A673 (cell line): ENCODE data around the gene MCM7. TPM values are rescaled to one million over a fixed set of nuclear protein-coding genes. Genes with fewer than 3 reads are reported as not detected.

Experiments
- BruUV-seq: library from RNA; stranded (reverse); fragments of 400-500 nt; replicated peaks from 2 replicates; lab custom pipeline; 2021; lab: Mats Ljungman, UMichigan
- CTCF ChIA-PET: fragments of 300-600 bp; sonication (Branson Sonifier 250); formaldehyde crosslinking; loops from one replicate; lab custom pipeline; 2022; ENCODE audit warnings: antibody characterized with exemption; lab: Charles Lee
- POLR2A ChIA-PET: fragments of 300-600 bp; sonication (Branson Sonifier 250); formaldehyde crosslinking; loops from one replicate; lab custom pipeline; 2022; ENCODE audit warnings: antibody characterized with exemption; ENCODE audit not compliant: low non-redundant PET; lab: Charles Lee
- DNase-seq: peaks from one replicate; pipeline ENCODE4 v3.0.0-alpha.2; 2015; ENCODE audit warnings: low spot score
- H3K27ac ChIP-seq: fragments of 200-600 bp; sonication (generic); 2 replicates; pipeline ENCODE4 v1.5.1; 2016; ENCODE audit warnings: mixed run types, low read depth, mild to moderate bottlenecking, mixed read lengths, antibody characterized with exemption, low read length; ENCODE audit not compliant: poor library complexity, severe bottlenecking
- H3K27me3 ChIP-seq: fragments of 200-600 bp; sonication (generic); replicated peaks from 2 replicates; pipeline ENCODE4 v1.6.1; 2017; ENCODE audit warnings: mixed run types, low read depth, mild to moderate bottlenecking, mixed read lengths, antibody characterized with exemption, low read length; ENCODE audit not compliant: insufficient read depth, poor library complexity
- H3K36me3 ChIP-seq: fragments of 200-600 bp; sonication (generic); 2 replicates; pipeline ENCODE4 v1.6.1; 2016; ENCODE audit warnings: mixed run types, mild to moderate bottlenecking, mixed read lengths, antibody characterized with exemption, low read length; ENCODE audit not compliant: insufficient read depth, poor library complexity, severe bottlenecking
- H3K4me1 ChIP-seq: fragments of 200-600 bp; sonication (generic); 2 replicates; pipeline ENCODE4 v1.6.1; 2017; ENCODE audit warnings: mixed run types, mild to moderate bottlenecking, mixed read lengths, antibody characterized with exemption, low read length; ENCODE audit not compliant: insufficient read depth, poor library complexity, severe bottlenecking
- H3K4me3 ChIP-seq: fragments of 200-600 bp; sonication (generic); 2 replicates; pipeline ENCODE4 v1.5.1; 2016; ENCODE audit warnings: low read depth, mixed run types, mild to moderate bottlenecking, mixed read lengths, low read length; ENCODE audit not compliant: poor library complexity, severe bottlenecking
- H3K9me3 ChIP-seq: fragments of 200-600 bp; sonication (generic); 2 replicates; pipeline ENCODE4 v1.6.1; 2016; ENCODE audit warnings: mixed run types, low read depth, mild to moderate bottlenecking, mixed read lengths, antibody characterized with exemption, low read length; ENCODE audit not compliant: poor library complexity, severe bottlenecking
- EZH2 ChIP-seq: fragments of 200-600 bp; sonication (generic); IDR thresholded peaks from 2 replicates; pipeline ENCODE4 v1.6.1; 2017; ENCODE audit warnings: borderline replicate concordance, low read depth, mild to moderate bottlenecking, mixed read lengths, antibody characterized with exemption, low read length; ENCODE audit not compliant: poor library complexity, severe bottlenecking
- intact Hi-C: fragments of 100-400 bp; cut with micrococcal nuclease; formaldehyde crosslinking; loops from one replicate; pipeline ENCODE4 v1.10.0; 2022; ENCODE audit not compliant: unreplicated experiment
- total RNA-seq: library from RNA; stranded (reverse); gene quantifications from 2 replicates; pipeline ENCODE4 v1.2.3, GENCODE V29; 2021
- TF ChIP-seq, protein P1 (sequence below): fragments of 300-800, 200-600 bp; sonication (generic); conservative IDR thresholded peaks from 2 replicates; pipeline ENCODE4 v1.5.1; 2017; ENCODE audit warnings: low read depth, mild to moderate bottlenecking, antibody characterized with exemption, low read length, moderate library complexity, mixed read lengths

MCM7 gene
- total RNA-seq, 1 experiment from 2014 or later, result 399 TPM

GRCh38 chr7:100095289-100095688, 5.9 kb downstream of the MCM7 start:
- TF ChIP-seq, protein P1, sequence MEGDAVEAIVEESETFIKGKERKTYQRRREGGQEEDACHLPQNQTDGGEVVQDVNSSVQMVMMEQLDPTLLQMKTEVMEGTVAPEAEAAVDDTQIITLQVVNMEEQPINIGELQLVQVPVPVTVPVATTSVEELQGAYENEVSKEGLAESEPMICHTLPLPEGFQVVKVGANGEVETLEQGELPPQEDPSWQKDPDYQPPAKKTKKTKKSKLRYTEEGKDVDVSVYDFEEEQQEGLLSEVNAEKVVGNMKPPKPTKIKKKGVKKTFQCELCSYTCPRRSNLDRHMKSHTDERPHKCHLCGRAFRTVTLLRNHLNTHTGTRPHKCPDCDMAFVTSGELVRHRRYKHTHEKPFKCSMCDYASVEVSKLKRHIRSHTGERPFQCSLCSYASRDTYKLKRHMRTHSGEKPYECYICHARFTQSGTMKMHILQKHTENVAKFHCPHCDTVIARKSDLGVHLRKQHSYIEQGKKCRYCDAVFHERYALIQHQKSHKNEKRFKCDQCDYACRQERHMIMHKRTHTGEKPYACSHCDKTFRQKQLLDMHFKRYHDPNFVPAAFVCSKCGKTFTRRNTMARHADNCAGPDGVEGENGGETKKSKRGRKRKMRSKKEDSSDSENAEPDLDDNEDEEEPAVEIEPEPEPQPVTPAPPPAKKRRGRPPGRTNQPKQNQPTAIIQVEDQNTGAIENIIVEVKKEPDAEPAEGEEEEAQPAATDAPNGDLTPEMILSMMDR, result no peak
- no peak for TF ChIP-seq EZH2
- ChIA-PET POLR2A (no interaction called here), CTCF (interaction anchor here (0.6 kb wide), 1 partner anchor 68 kb away, joined by 3 read pairs; no protein-coding TSS in a partner anchor)
- peaks cover 29% of the 10 kb centered on the region for H3K4me1 ChIP-seq
- BruUV-seq, result no TSS peak
- H3K27me3 ChIP-seq, result no peaks in the 10 kb centered on the region
- peaks cover 98% of the 10 kb centered on the region for H3K36me3 ChIP-seq
- H3K27ac ChIP-seq, result peak overlapping the region; percentile 22
- no peak overlapping the region for H3K4me3 ChIP-seq
- intact Hi-C loops, result no loop called here
- no peaks in the 10 kb centered on the region for H3K9me3 ChIP-seq
- no peak for DNase-seq

- intact Hi-C loops, result no loop called here
- no peak overlapping the region for H3K4me3 ChIP-seq
- TF ChIP-seq, protein P1, result no peak
- no peak for TF ChIP-seq EZH2
- no peaks in the 10 kb centered on the region for H3K27me3 ChIP-seq
- ChIA-PET CTCF (no interaction called here), POLR2A (interaction anchor here (0.7 kb wide), 1 partner anchor 213 kb away, joined by 3 read pairs; no protein-coding TSS in a partner anchor)
- peaks cover 21% of the 10 kb centered on the region for H3K4me1 ChIP-seq
- H3K36me3 ChIP-seq, result peaks cover 90% of the 10 kb centered on the region
- no peaks in the 10 kb centered on the region for H3K9me3 ChIP-seq
- BruUV-seq, result no TSS peak
- H3K27ac ChIP-seq, result peak overlapping the region; percentile 17
- peak; percentile 37 for DNase-seq
These were observed 7.2 kb downstream of the MCM7 start for GRCh38 chr7:100093925-100094486.

DNA sequence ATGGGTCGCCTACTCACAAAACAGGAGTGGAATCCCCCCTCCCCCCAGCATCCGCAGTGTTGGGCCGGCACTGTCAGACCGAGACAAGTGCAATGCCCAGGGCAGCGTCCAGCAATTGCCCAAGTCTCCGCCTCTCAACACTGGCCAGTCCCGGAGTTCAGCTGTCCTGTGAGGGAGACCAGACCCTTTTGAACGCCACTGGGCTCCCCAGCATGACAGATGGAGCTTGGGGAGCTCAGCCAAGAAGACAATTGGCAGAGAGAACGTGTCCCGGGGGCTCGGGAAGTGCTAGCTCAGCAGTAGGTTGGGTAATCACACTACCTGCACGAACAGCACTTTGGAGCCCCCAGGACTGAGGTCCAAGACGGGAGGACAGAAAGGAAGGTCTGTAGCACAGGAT, 7.7 kb downstream of the MCM7 start:
- BruUV-seq, result no TSS peak
- H3K4me1 ChIP-seq, result peaks cover 21% of the 10 kb centered on the region
- DNase-seq, result no peak
- no peak overlapping the region for H3K4me3 ChIP-seq
- intact Hi-C loops, result no loop called here
- TF ChIP-seq, protein P1, result no peak
- no peak for TF ChIP-seq EZH2
- POLR2A ChIA-PET, result interaction anchor here (0.7 kb wide), 1 partner anchor 213 kb away, joined by 3 read pairs; no protein-coding TSS in a partner anchor
- no peaks in the 10 kb centered on the region for H3K27me3 ChIP-seq
- H3K36me3 ChIP-seq, result peaks cover 85% of the 10 kb centered on the region
- H3K27ac ChIP-seq, result peak overlapping the region; percentile 17
- H3K9me3 ChIP-seq, result no peaks in the 10 kb centered on the region
- CTCF ChIA-PET, result no interaction called here
